Neural cell (in vitro differentiated cells): ENCODE data around the gene MPHOSPH8. TPM values are rescaled to one million over a fixed set of nuclear protein-coding genes. Genes with fewer than 3 reads are reported as not detected.
"Not testable (repeated sequence)": the region's sequence is repeated elsewhere in the genome, so short reads cannot be mapped to it uniquely, and the experiment has no call there.

ENCODE experiments used
- H2AFZ ChIP-seq: fragments of 200-600, 300-800 bp; sonication (generic), shearing (Covaris generic); 2 replicates; pipeline ENCODE4 v1.6.0; 2014; ENCODE audit warnings: low read depth, mild to moderate bottlenecking, antibody characterized with exemption, low read length, moderate library complexity
- H3F3A ChIP-seq: fragments of 200-600 bp; shearing (Covaris generic); 2 replicates; pipeline ENCODE4 v1.6.1; 2016; ENCODE audit warnings: mild to moderate bottlenecking, moderate library complexity, mixed read lengths, antibody characterized with exemption, low read length; ENCODE audit not compliant: insufficient read depth, poor library complexity, severe bottlenecking
- H3K27ac ChIP-seq: fragments of 200-600, 300-800 bp; sonication (generic), shearing (Covaris generic); 2 replicates; pipeline ENCODE4 v1.5.1; 2014; ENCODE audit warnings: mild to moderate bottlenecking, low read length, moderate library complexity
- H3K27me3 ChIP-seq: fragments of 300-800, 200-600 bp; sonication (generic), shearing (Covaris generic); 2 replicates; pipeline ENCODE4 v1.6.0; 2014; ENCODE audit warnings: mild to moderate bottlenecking, low read depth, low read length, moderate library complexity; ENCODE audit not compliant: insufficient read depth
- H3K36me3 ChIP-seq: fragments of 300-800, 200-600 bp; sonication (generic), shearing (Covaris generic); 2 replicates; pipeline ENCODE4 v1.5.1; 2014; ENCODE audit warnings: mild to moderate bottlenecking, antibody characterized with exemption, low read length, moderate library complexity; ENCODE audit not compliant: insufficient read depth
- H3K4me2 ChIP-seq: fragments of 300-800, 200-600 bp; sonication (generic), shearing (Covaris generic); 2 replicates; pipeline ENCODE4 v1.6.0; 2014; ENCODE audit warnings: mild to moderate bottlenecking, low read length
- H3K4me3 ChIP-seq: fragments of 300-800, 200-600 bp; sonication (generic), shearing (Covaris generic); 2 replicates; pipeline ENCODE4 v1.5.1; 2014; ENCODE audit warnings: mild to moderate bottlenecking, low read length, moderate library complexity
- H3K79me2 ChIP-seq: fragments of 200-600 bp; shearing (Covaris generic); replicated peaks from 2 replicates; pipeline ENCODE4 v1.6.0; 2014; ENCODE audit warnings: mild to moderate bottlenecking, low read length, moderate library complexity; ENCODE audit not compliant: insufficient read depth
- H3K9ac ChIP-seq: fragments of 300-800, 200-600 bp; sonication (generic), shearing (Covaris generic); 2 replicates; pipeline ENCODE4 v1.6.1; 2016; ENCODE audit warnings: mild to moderate bottlenecking, low read length, mixed read lengths
- H3K9me2 ChIP-seq: fragments of 200-600 bp; shearing (Covaris generic); 2 replicates; pipeline ENCODE4 v1.6.1; 2016; ENCODE audit warnings: mild to moderate bottlenecking, low read length, mixed read lengths; ENCODE audit not compliant: insufficient read depth
- H3K9me3 ChIP-seq: fragments of 200-600, 300-800 bp; sonication (generic), shearing (Covaris generic); 2 replicates; pipeline ENCODE4 v1.6.1; 2016; ENCODE audit warnings: mild to moderate bottlenecking, mixed run types, low read length, moderate library complexity, mixed read lengths
- H4K20me1 ChIP-seq: fragments of 200-600 bp; shearing (Covaris generic); 2 replicates; pipeline ENCODE4 v1.6.1; 2016; ENCODE audit warnings: mild to moderate bottlenecking, mixed run types; ENCODE audit not compliant: insufficient read depth
- EP300 ChIP-seq: fragments of 450-650 bp; conservative IDR thresholded peaks from 2 replicates; pipeline ENCODE4 v1.6.1; 2014; ENCODE audit warnings: antibody characterized with exemption, mild to moderate bottlenecking, moderate library complexity; ENCODE audit not compliant: poor library complexity, severe bottlenecking
- EZH2 ChIP-seq: fragments of 200-600, 300-800 bp; shearing (Covaris generic), sonication (generic); IDR thresholded peaks from 2 replicates; pipeline ENCODE4 v1.6.1; 2014; ENCODE audit warnings: antibody characterized with exemption, low read length, borderline replicate concordance, mild to moderate bottlenecking; ENCODE audit not compliant: insufficient read depth, poor library complexity, severe bottlenecking
- MXI1 ChIP-seq: fragments of 450-650 bp; conservative IDR thresholded peaks from 2 replicates; pipeline ENCODE4 v1.6.1; 2014; ENCODE audit warnings: antibody characterized with exemption, mild to moderate bottlenecking; ENCODE audit not compliant: poor library complexity, severe bottlenecking
- POLR2AphosphoS5 ChIP-seq: IDR thresholded peaks from 2 replicates; pipeline ENCODE4 v1.6.1; 2012
- RAD21 ChIP-seq: fragments of 450-650 bp; conservative IDR thresholded peaks from 2 replicates; pipeline ENCODE4 v1.6.1; 2014; ENCODE audit warnings: antibody characterized with exemption, mild to moderate bottlenecking, moderate library complexity
- SMC3 ChIP-seq: fragments of 450-650 bp; conservative IDR thresholded peaks from 2 replicates; pipeline ENCODE4 v1.6.1; 2014; ENCODE audit warnings: antibody characterized with exemption, mild to moderate bottlenecking, moderate library complexity; ENCODE audit not compliant: poor library complexity
- TAF1 ChIP-seq: IDR thresholded peaks from 2 replicates; pipeline ENCODE4 v1.6.1; 2012; ENCODE audit warnings: low read depth
- polyA plus RNA-seq: library from polyadenylated mRNA; depleted of rRNA; stranded (reverse); fragments of >200 nt; gene quantifications from 2 replicates; pipeline ENCODE4 v1.2.3, GENCODE V29; 2014
- TF ChIP-seq, protein P1 (sequence below): IDR thresholded peaks from 2 replicates; pipeline ENCODE4 v1.6.1; 2012; ENCODE audit warnings: borderline replicate concordance
- TF ChIP-seq, protein P2 (sequence below): fragments of 450-650 bp; IDR thresholded peaks from 2 replicates; pipeline ENCODE4 v1.5.1; 2014; ENCODE audit warnings: antibody characterized with exemption, mild to moderate bottlenecking, moderate library complexity; ENCODE audit not compliant: poor library complexity, severe bottlenecking

Gene MPHOSPH8
- polyA plus RNA-seq, 1 donor from 2014 or later: 35.0 TPM

DNA sequence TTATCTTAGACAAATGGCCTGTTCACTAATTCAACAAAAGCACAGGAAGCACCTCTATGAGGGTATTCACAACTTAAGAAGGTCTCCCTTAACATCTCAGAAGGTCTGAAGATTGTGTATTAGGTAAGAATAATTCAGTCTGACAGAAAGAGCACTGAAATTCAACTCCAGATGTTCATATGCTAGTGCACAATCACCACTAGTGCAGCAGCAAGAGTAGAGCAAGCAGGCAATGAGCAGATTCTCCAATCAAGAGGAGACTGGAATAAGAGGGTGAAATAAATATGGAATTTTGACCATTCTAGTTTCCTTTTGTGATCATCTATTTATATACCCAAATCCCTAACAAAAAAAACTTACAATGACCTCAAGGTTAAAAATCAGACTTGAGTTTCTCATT, 52.0 kb downstream of the MPHOSPH8 start:
- no peak for TF ChIP-seq EZH2
- no peak for TF ChIP-seq MXI1
- TF ChIP-seq EP300: no peak
- TF ChIP-seq, protein P1, sequence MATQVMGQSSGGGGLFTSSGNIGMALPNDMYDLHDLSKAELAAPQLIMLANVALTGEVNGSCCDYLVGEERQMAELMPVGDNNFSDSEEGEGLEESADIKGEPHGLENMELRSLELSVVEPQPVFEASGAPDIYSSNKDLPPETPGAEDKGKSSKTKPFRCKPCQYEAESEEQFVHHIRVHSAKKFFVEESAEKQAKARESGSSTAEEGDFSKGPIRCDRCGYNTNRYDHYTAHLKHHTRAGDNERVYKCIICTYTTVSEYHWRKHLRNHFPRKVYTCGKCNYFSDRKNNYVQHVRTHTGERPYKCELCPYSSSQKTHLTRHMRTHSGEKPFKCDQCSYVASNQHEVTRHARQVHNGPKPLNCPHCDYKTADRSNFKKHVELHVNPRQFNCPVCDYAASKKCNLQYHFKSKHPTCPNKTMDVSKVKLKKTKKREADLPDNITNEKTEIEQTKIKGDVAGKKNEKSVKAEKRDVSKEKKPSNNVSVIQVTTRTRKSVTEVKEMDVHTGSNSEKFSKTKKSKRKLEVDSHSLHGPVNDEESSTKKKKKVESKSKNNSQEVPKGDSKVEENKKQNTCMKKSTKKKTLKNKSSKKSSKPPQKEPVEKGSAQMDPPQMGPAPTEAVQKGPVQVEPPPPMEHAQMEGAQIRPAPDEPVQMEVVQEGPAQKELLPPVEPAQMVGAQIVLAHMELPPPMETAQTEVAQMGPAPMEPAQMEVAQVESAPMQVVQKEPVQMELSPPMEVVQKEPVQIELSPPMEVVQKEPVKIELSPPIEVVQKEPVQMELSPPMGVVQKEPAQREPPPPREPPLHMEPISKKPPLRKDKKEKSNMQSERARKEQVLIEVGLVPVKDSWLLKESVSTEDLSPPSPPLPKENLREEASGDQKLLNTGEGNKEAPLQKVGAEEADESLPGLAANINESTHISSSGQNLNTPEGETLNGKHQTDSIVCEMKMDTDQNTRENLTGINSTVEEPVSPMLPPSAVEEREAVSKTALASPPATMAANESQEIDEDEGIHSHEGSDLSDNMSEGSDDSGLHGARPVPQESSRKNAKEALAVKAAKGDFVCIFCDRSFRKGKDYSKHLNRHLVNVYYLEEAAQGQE: no peak
- no peak for TF ChIP-seq SMC3
- no peak for TF ChIP-seq POLR2AphosphoS5
- TF ChIP-seq, protein P2, sequence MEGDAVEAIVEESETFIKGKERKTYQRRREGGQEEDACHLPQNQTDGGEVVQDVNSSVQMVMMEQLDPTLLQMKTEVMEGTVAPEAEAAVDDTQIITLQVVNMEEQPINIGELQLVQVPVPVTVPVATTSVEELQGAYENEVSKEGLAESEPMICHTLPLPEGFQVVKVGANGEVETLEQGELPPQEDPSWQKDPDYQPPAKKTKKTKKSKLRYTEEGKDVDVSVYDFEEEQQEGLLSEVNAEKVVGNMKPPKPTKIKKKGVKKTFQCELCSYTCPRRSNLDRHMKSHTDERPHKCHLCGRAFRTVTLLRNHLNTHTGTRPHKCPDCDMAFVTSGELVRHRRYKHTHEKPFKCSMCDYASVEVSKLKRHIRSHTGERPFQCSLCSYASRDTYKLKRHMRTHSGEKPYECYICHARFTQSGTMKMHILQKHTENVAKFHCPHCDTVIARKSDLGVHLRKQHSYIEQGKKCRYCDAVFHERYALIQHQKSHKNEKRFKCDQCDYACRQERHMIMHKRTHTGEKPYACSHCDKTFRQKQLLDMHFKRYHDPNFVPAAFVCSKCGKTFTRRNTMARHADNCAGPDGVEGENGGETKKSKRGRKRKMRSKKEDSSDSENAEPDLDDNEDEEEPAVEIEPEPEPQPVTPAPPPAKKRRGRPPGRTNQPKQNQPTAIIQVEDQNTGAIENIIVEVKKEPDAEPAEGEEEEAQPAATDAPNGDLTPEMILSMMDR: no peak
- TF ChIP-seq TAF1: no peak
- TF ChIP-seq RAD21: no peak
- H4K20me1 ChIP-seq: no peaks in the 10 kb centered on the region

DNA sequence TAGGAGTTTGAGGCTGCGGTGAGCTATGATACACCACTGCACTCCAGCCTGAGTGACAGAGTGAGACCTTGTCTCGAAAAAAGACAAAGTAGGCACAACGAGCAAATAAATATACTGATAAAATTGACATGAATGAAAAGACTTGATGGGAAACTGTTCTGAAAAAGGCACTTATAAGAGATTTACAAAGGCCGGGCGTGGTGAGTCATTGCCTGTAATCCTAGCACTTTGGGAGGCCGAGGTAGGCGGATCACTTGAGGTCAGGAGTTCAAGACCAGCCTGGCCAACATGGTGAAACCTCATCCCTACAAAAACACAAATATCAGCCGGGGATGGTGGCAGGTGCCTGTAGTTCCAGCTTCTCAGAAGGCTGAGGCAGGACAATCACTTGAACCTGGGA, 58.0 kb downstream of the MPHOSPH8 start:
- not testable (repeated sequence) for H3K4me2 ChIP-seq, H3K9me3 ChIP-seq, H3K27me3 ChIP-seq, H3K9ac ChIP-seq, H4K20me1 ChIP-seq, H3K9me2 ChIP-seq, H2AFZ ChIP-seq, H3K79me2 ChIP-seq, H3K27ac ChIP-seq, H3F3A ChIP-seq, H3K36me3 ChIP-seq, H3K4me3 ChIP-seq

More for the DNA sequence above, 52.0 kb downstream of the MPHOSPH8 start:
- Histone ChIP-seq H3K79me2 (no peaks in the 10 kb centered on the region), H3K9ac (no peak overlapping the region), H3K9me3 (no peaks in the 10 kb centered on the region), H3K27me3 (no peaks in the 10 kb centered on the region), H3K4me3 (no peak overlapping the region), H3F3A (no peaks in the 10 kb centered on the region), H3K36me3 (no peaks in the 10 kb centered on the region), H3K27ac (no peak overlapping the region), H3K4me2 (no peak overlapping the region), H2AFZ (no peak overlapping the region), H3K9me2 (no peaks in the 10 kb centered on the region)

DNA sequence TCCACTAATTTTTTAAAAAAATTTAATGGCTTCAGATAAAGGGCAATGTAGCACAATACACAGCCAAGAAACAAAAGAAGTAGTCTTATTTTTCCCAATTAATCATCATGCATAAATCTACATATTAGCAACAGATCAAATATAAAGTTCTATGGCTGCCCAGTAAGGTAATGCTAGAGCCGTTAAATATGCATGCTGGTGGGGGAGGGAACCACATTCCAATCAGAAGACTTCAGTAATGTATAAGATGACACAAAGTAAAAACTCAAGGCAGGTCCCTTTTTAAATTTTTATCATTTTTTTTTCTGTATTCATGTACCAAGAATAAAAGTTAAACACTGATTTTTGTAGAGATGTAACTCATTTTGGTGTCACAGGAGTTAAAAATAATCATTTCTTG, 62.0 kb downstream of the MPHOSPH8 start:
- TF ChIP-seq MXI1: no peak
- no peak for TF ChIP-seq SMC3
- TF ChIP-seq RAD21: no peak
- no peaks in the 10 kb centered on the region for H3K9me3 ChIP-seq
- H3K9ac ChIP-seq: no peak overlapping the region
- H3K4me2 ChIP-seq: no peak overlapping the region
- H3K27ac ChIP-seq: no peak overlapping the region
- H3F3A ChIP-seq: no peaks in the 10 kb centered on the region
- no peak overlapping the region for H3K4me3 ChIP-seq
- H3K27me3 ChIP-seq: no peaks in the 10 kb centered on the region
- H3K9me2 ChIP-seq: no peaks in the 10 kb centered on the region
- no peaks in the 10 kb centered on the region for H3K36me3 ChIP-seq
- H3K79me2 ChIP-seq: no peaks in the 10 kb centered on the region
- no peak overlapping the region for H2AFZ ChIP-seq
- H4K20me1 ChIP-seq: no peaks in the 10 kb centered on the region
